HEK293 (cell line): ENCODE data around the gene BCL7A.
A peak's percentile ranks its signal among the peaks of the same experiment; 100 is the strongest.

Experiments used
- KLF1 ChIP-seq: fragments of 450-650 bp; formaldehyde crosslinking; IDR thresholded peaks from 2 replicates; pipeline ENCODE4 v1.5.1; 2016; ENCODE audit warnings: missing biosample characterization, missing genetic modification characterization
- KLF7 ChIP-seq: fragments of 450-650 bp; formaldehyde crosslinking; IDR thresholded peaks from 2 replicates; pipeline ENCODE4 v1.5.1; 2016; ENCODE audit warnings: missing biosample characterization, missing genetic modification characterization, borderline replicate concordance
- REST ChIP-seq: fragments of 450-650 bp; formaldehyde crosslinking; IDR thresholded peaks from 2 replicates; pipeline ENCODE4 v1.5.1; 2016; ENCODE audit warnings: missing biosample characterization, missing genetic modification characterization
- ZNF660 ChIP-seq: fragments of 450-650 bp; IDR thresholded peaks from 2 replicates; pipeline ENCODE4 v1.5.1; 2018; ENCODE audit warnings: missing biosample characterization, mild to moderate bottlenecking, missing genetic modification characterization
- ZNF768 ChIP-seq: fragments of 450-650 bp; formaldehyde crosslinking; IDR thresholded peaks from 2 replicates; pipeline ENCODE4 v1.5.1; 2018; ENCODE audit warnings: missing biosample characterization, mild to moderate bottlenecking, missing genetic modification characterization
- TF ChIP-seq, protein P1 (sequence below): fragments of 450-650 bp; formaldehyde crosslinking; IDR thresholded peaks from 2 replicates; pipeline ENCODE4 v1.5.1; 2016; ENCODE audit warnings: missing biosample characterization, missing genetic modification characterization

- TF ChIP-seq, protein P1, sequence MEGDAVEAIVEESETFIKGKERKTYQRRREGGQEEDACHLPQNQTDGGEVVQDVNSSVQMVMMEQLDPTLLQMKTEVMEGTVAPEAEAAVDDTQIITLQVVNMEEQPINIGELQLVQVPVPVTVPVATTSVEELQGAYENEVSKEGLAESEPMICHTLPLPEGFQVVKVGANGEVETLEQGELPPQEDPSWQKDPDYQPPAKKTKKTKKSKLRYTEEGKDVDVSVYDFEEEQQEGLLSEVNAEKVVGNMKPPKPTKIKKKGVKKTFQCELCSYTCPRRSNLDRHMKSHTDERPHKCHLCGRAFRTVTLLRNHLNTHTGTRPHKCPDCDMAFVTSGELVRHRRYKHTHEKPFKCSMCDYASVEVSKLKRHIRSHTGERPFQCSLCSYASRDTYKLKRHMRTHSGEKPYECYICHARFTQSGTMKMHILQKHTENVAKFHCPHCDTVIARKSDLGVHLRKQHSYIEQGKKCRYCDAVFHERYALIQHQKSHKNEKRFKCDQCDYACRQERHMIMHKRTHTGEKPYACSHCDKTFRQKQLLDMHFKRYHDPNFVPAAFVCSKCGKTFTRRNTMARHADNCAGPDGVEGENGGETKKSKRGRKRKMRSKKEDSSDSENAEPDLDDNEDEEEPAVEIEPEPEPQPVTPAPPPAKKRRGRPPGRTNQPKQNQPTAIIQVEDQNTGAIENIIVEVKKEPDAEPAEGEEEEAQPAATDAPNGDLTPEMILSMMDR (tag by site-specific recombination): no peak
- TF ChIP-seq KLF7: peak; percentile 34; the same call in 1 of the 2 replicates
- TF ChIP-seq ZNF768 (tag by site-specific recombination): no peak
- TF ChIP-seq ZNF660 (tag by site-specific recombination): no peak
- no peak for TF ChIP-seq KLF1
- no peak for TF ChIP-seq REST
These were observed 32.2 kb upstream of the BCL7A start for GRCh38 chr12:121989276-121990113.
